GM21528 (cell line): ENCODE results near the gene NFATC1.

Source experiments
- ATAC-seq: cut with Tn5 transposase; IDR thresholded peaks from one replicate; pipeline ENCODE4 v1.9.1; 2021; ENCODE audit warnings: mild to moderate bottlenecking, moderate library complexity; ENCODE audit not compliant: unreplicated experiment, low FRiP score

Gene NFATC1

GRCh38 chr18:79402977-79403722, 7.4 kb downstream of the NFATC1 start:
- ATAC-seq, result no peak

GRCh38 chr18:79403723-79404566, 8.2 kb downstream of the NFATC1 start:
- ATAC-seq, result no peak

- no peak for ATAC-seq
These were observed 8.8 kb downstream of the NFATC1 start for GRCh38 chr18:79404567-79404910.

DNA sequence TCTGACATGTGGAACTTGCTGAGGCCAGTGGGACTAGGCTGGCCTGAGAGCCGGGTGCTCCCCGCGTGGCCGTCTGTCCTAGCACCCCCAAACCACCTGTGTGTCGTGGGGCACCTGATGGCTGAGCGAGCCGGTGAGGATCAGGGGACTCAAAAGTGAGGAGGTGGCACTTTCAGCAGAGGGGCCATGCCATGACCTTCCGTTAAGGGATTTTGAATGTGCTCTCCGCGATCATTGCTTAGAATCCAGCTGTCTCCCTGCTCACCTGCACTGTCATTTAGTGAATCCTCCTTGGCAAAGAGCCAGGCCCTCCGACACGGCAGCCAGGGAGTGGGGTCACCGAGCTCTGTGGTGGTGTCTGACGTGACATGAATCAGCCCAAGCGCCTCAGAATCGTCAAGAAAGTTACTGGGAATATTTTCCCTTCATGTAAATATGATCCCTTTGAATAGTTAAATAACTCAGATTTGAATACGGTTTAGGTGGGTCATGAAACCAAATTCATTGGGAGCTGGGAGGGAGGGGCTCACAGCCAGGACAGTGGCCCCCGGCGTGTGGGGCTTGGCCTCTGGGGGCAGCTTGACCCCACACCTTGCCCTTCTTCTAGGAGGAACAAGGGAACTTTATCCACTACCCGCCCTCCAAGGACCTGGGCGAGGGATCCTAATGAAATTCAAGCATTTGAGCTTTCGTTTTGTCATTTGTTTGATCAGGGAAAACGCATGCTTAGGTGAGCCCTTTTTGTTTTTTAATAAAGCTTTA, 9.5 kb downstream of the NFATC1 start:
- peak; percentile 1 for ATAC-seq

- ATAC-seq, result peak; percentile 70
These were observed 10.2 kb downstream of the NFATC1 start for GRCh38 chr18:79405781-79406575.

DNA sequence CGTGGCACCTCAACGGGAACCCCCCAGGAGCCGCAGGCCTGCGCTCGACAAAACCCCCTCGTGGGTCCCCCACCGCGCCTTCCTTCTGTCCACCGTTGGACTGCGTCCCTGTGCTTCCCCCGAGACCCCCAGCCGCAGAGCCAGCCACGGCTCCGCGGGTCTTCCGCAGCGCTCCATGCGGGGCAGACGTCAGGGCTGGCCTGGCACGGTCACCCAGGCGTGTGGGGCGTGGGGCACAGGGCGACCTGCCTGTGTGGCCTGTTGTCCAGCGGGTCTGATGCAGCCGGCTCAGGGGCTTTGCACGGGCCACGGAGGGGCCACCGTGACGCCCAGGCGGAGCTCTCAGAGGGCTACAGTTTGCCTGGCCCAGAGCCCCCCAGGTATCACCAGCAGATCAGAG, 11.0 kb downstream of the NFATC1 start:
- ATAC-seq, result no peak

DNA sequence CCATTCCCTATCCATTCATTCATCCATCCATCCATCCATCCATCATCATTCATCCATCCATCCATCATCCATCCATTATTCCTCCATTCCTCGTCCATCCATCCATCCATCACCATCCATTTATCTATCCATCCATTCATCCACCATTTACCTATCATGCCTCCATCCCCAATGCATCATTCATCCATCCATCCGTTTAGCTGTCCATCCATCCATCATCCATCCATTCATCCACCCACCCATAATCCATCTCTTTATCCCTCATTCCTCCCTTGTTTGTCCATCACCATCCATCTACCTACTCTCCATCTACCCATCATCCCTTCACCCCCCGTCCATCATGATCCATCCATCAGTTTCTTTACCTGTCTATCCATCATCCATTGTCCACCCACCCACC, 13.6 kb downstream of the NFATC1 start:
- no peak for ATAC-seq

GRCh38 chr18:79410171-79410641, 14.5 kb downstream of the NFATC1 start:
- ATAC-seq, result no peak

GRCh38 chr18:79410731-79411613, 15.2 kb downstream of the NFATC1 start:
- ATAC-seq, result no peak

DNA sequence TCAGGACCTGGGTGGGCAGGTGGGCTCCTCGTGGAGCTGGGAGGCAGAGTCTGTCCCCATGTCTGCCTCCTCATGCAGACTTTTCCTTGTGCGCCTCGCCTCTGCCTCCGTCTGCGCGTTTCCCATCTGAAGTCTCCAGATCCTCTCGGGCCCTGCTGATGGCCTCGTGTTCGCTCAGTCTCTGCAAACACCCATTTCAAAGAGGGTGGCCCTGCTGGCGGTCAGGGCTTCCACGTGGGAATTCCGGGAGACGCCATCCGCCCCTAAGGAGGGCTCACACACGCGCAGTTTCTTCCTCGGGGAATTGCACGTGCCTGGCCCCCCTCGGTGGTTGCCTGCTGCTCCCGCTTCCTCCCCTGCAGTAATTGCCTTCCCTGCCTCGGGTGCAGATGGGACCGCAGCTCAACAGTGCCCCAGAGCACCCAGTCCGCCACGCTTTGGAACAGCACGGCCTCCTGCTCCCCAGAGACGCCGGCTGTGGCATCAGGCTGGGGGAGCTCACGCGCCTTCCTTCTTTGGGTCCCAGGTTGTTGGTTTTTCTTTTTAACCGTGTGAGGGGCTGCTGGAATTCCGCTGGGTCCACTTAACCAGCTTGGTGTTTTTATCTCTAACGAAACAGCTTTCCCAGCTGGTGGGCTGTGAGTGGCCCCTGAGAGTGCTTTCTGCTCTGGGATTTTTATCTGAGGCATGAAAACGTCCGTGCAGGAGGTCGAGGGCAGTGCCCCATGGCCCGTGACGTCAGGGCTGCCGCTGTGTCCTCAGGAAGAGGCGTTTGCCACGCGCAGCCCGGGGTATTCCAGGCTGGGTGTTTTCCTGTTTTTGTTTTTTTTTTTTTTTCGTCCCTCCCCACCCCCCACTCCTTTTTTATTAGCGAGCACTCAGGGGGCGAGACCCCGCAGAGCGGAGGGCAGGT, 16.1 kb downstream of the NFATC1 start:
- ATAC-seq, result no peak

GRCh38 chr18:79413025-79413424, 17.3 kb downstream of the NFATC1 start:
- ATAC-seq, result no peak

DNA sequence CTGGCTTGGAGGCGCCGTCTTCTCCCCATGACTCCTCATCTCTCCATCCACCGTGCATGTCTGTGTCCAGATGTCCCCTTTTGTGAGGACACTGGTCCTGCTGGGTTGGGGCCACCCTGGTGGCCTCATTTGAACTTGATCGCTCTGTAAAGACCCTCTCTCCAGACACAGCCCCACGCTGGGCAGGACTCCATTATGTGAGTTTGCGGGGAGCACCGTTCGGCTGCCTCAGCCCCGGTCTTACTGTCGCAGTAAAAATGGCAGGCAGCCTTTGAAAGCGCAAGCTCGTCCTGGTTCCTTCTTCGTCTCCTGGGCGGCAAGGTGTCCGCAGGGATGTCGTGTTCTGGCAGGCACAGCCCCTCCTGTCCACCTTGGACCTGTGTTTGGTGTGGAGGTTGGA, 17.7 kb downstream of the NFATC1 start:
- no peak for ATAC-seq

- ATAC-seq, result no peak
These were observed 18.2 kb downstream of the NFATC1 start for GRCh38 chr18:79413901-79414300.

DNA sequence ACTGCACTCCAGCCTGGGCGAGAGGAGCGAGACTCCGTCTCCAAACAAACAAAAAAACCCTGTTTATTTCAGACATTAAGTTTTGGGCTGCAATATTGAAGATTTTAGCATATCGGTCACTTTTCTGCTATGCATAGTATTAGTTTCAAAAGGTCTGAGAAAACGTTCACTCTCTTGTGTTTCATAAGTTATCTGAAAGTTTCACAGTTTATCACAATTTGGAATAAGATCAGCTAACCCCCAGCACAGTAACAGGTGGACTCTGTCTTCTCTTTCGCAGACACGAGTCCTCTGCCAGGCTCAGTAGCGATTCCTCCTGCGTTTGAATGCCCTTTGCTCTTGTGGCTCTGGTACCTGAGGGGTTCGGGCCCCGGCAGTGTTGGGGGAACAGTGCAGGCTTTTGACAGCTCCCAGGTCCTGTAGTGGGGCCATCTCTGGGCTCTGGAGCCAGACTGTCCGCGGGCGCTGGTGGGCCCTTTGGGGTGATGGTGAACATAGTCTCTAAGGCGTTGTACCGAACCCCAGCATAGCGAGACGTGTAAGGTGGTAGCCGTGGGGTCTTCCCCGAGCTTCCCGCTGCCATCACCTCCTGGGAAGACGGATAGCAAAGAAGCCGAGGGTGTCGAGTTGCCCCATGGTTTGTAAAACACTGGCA, 20.4 kb downstream of the NFATC1 start:
- no peak for ATAC-seq

DNA sequence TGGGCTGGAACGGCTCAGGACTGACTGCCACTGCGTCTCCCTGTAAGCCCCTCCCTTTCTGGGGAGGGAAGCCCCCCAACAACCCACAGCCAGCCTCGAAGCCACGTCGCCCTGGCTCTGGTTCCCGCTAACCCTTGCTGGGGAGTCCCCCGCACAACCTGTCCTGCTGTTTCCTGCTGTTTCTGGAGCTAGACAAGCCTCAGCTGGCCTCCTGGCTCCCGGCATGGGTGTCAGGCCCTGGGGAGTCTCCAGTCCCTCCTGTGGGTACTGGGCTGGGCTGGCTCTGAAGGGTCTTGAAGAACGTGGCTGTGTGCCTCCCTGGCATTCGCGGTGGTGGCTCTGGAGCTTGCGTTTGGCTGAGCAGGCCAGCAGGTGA, 20.9 kb downstream of the NFATC1 start:
- ATAC-seq, result no peak

DNA sequence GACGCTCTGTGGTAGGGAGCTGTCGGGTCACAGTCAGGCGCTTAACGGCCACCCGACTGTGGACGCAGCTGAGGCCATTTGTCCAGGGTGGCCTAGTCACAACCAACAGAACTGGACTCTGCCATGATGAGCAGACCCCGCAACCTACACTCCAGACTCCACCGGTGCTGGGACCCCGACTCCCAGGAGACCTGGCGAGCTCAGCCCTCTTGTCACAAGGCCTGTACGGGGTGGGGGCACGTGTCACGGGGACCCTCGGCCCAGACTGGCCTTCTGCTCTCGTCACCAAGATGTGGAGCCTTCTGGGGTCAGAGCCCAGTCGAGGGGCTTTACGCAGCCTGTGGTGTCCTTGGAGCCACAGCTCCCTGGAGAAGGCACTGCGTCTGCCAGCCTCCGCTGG, 22.5 kb downstream of the NFATC1 start:
- ATAC-seq, result no peak

DNA sequence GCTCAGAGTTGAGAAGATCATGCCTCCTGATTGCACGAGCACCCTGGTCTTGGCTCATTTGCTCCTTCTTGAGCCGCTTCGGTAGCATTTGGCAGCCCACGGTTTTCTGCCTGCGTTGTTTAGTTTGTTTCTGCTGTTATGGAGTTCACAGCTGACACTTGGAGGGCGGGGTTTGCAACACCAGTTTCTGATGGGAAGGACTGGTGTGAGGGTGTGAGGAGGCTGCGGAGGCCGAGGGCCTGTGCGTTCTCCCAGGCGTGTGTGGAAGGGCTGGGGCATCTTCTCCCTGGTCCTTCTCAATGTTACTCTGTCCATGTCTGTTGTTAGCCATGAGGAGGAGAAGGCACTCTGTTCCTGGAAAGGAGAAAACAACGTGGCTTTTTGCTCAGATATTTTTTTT, 22.9 kb downstream of the NFATC1 start:
- ATAC-seq, result no peak
